GM21381 (cell line): ENCODE measurements around the gene ART5.

ENCODE experiments used
- ATAC-seq: cut with Tn5 transposase; IDR thresholded peaks from one replicate; pipeline ENCODE4 v1.9.1; 2021; ENCODE audit warnings: mild to moderate bottlenecking, moderate library complexity; ENCODE audit not compliant: unreplicated experiment

The ART5 gene

GRCh38 chr11:3641701-3642070 is at the start of gene ART5:
Gene ART5, minus strand, starts transcription at chr11:3641992. Its CDS starts 130 bp downstream, at chr11:3641862.
- ATAC-seq, result no peak

- no peak for ATAC-seq
These were observed 45.0 kb upstream of the ART5 start for GRCh38 chr11:3686751-3687150.

GRCh38 chr11:3685923-3686322 is 44.1 kb upstream of the ART5 start:
- ATAC-seq, result no peak

GRCh38 chr11:3684819-3685172 is 43.0 kb upstream of the ART5 start:
- ATAC-seq, result no peak

- no peak for ATAC-seq
These were observed 42.5 kb upstream of the ART5 start for GRCh38 chr11:3684129-3684818.

GRCh38 chr11:3683039-3683438 is 41.2 kb upstream of the ART5 start:
- no peak for ATAC-seq

- ATAC-seq, result no peak
These were observed 37.3 kb upstream of the ART5 start for GRCh38 chr11:3679077-3679476.

GRCh38 chr11:3675971-3676370 is 34.2 kb upstream of the ART5 start:
- no peak for ATAC-seq

GRCh38 chr11:3674189-3674588 is 32.4 kb upstream of the ART5 start:
- no peak for ATAC-seq

GRCh38 chr11:3671334-3672254 is 29.8 kb upstream of the ART5 start, which contains the start of gene CHRNA10:
Gene CHRNA10, minus strand, starts transcription at chr11:3671384. Its CDS starts 72 bp downstream, at chr11:3671312.
- ATAC-seq, result no peak

GRCh38 chr11:3669742-3670183 is 28.0 kb upstream of the ART5 start:
- no peak for ATAC-seq

- ATAC-seq, result no peak
These were observed 27.3 kb upstream of the ART5 start for GRCh38 chr11:3669128-3669527.

- ATAC-seq, result no peak
These were observed 25.6 kb upstream of the ART5 start for GRCh38 chr11:3667149-3668035.

GRCh38 chr11:3666023-3666530 is 24.3 kb upstream of the ART5 start:
- ATAC-seq, result no peak

- ATAC-seq, result no peak
These were observed 23.7 kb upstream of the ART5 start for GRCh38 chr11:3665336-3666022.

- ATAC-seq, result no peak
These were observed 22.3 kb upstream of the ART5 start for GRCh38 chr11:3664032-3664630.

GRCh38 chr11:3662856-3663255 is 21.1 kb upstream of the ART5 start:
- ATAC-seq, result no peak

- ATAC-seq, result no peak
These were observed 19.2 kb upstream of the ART5 start for GRCh38 chr11:3660960-3661359.

GRCh38 chr11:3659595-3660515 is 18.1 kb upstream of the ART5 start:
- no peak for ATAC-seq
